HG03354 (cell line): Measurements from ENCODE around the gene DMKN.

Experiments used
- ATAC-seq: cut with Tn5 transposase; IDR thresholded peaks from one replicate; pipeline ENCODE4 v1.9.1; 2021; ENCODE audit warnings: mild to moderate bottlenecking; ENCODE audit not compliant: unreplicated experiment, poor library complexity, severe bottlenecking

The DMKN gene

GRCh38 chr19:35551091-35551810, 37.8 kb upstream of the DMKN start:
- ATAC-seq: no peak

GRCh38 chr19:35549879-35550523, 36.6 kb upstream of the DMKN start:
- ATAC-seq: no peak

- no peak for ATAC-seq
Measured at GRCh38 chr19:35549174-35549788, 35.8 kb upstream of the DMKN start.

GRCh38 chr19:35546532-35546931, 33.1 kb upstream of the DMKN start:
- no peak for ATAC-seq

- peak; percentile 45 for ATAC-seq
Measured at GRCh38 chr19:35545855-35546381, 32.5 kb upstream of the DMKN start.

GRCh38 chr19:35545001-35545854, 31.8 kb upstream of the DMKN start, which contains the start of gene TMEM147:
Gene TMEM147, plus strand, starts transcription at chr19:35545626. Its CDS starts 114 bp downstream, at chr19:35545740.
- peak; percentile 81 for ATAC-seq

- ATAC-seq: no peak
Measured at GRCh38 chr19:35544110-35544802, 30.8 kb upstream of the DMKN start.

- ATAC-seq: no peak
Measured at GRCh38 chr19:35543280-35544109, 30.0 kb upstream of the DMKN start.

- no peak for ATAC-seq
Measured at GRCh38 chr19:35542209-35542608, 28.8 kb upstream of the DMKN start.

- no peak for ATAC-seq
Measured at GRCh38 chr19:35540356-35540927, 27.0 kb upstream of the DMKN start.

GRCh38 chr19:35539850-35540249, 26.4 kb upstream of the DMKN start:
- ATAC-seq: no peak

- ATAC-seq: no peak
Measured at GRCh38 chr19:35539314-35539713, 25.9 kb upstream of the DMKN start.

- ATAC-seq: no peak
Measured at GRCh38 chr19:35534803-35535480, 21.5 kb upstream of the DMKN start.

- ATAC-seq: no peak
Measured at GRCh38 chr19:35533822-35534392, 20.5 kb upstream of the DMKN start.

- no peak for ATAC-seq
Measured at GRCh38 chr19:35533201-35533821, 19.9 kb upstream of the DMKN start, which contains the start of gene GAPDHS. Gene GAPDHS, plus strand, starts transcription at chr19:35533456. Its CDS starts 72 bp downstream, at chr19:35533528.

GRCh38 chr19:35531291-35531690, 17.8 kb upstream of the DMKN start:
- ATAC-seq: no peak
